ENCODE results near the gene PAQR7.
"Not testable (repeated sequence)": the region's sequence is repeated elsewhere in the genome, so short reads cannot be mapped to it uniquely, and the experiment has no call there.

The PAQR7 gene

GRCh38 chr1:25844536-25845337 is 30.8 kb downstream of the PAQR7 start:
- DNase-seq = no peak

- no peak for DNase-seq
Measured at GRCh38 chr1:25843483-25843882, 32.0 kb downstream of the PAQR7 start.

- not testable (repeated sequence) for DNase-seq
Measured at GRCh38 chr1:25839808-25840207, 35.7 kb downstream of the PAQR7 start.

GRCh38 chr1:25837262-25837875 is 38.1 kb downstream of the PAQR7 start:
- DNase-seq = peak in 1 of 2 experiments; percentile 37

GRCh38 chr1:25836695-25837094 is 38.8 kb downstream of the PAQR7 start:
- no peak for DNase-seq

GRCh38 chr1:25834894-25835293 is 40.6 kb downstream of the PAQR7 start:
- DNase-seq = no peak

GRCh38 chr1:25833158-25833557 is 42.4 kb downstream of the PAQR7 start:
- no peak for DNase-seq

GRCh38 chr1:25832336-25833037 is 43.0 kb downstream of the PAQR7 start:
- DNase-seq = no peak

GRCh38 chr1:25831569-25832196 is 43.8 kb downstream of the PAQR7 start:
- no peak for DNase-seq

GRCh38 chr1:25829046-25829445 is 46.5 kb downstream of the PAQR7 start:
- DNase-seq = no peak

GRCh38 chr1:25828491-25828890 is 47.0 kb downstream of the PAQR7 start:
- DNase-seq = no peak

GRCh38 chr1:25826571-25826970 is 48.9 kb downstream of the PAQR7 start:
- no peak for DNase-seq

- DNase-seq = no peak
Measured at GRCh38 chr1:25825605-25826004, 49.9 kb downstream of the PAQR7 start.

GRCh38 chr1:25821630-25822091 is 53.8 kb downstream of the PAQR7 start:
- DNase-seq = no peak

- no peak for DNase-seq
Measured at GRCh38 chr1:25821112-25821476, 54.4 kb downstream of the PAQR7 start.

- DNase-seq = peak; percentile 42 to 75
Measured at GRCh38 chr1:25820247-25821111, 55.0 kb downstream of the PAQR7 start.

GRCh38 chr1:25819491-25820246 is 55.8 kb downstream of the PAQR7 start, which contains the start of gene MTFR1L:
MTFR1L (plus strand) TSS chr1:25819954; CDS start chr1:25823105, 3,151 bp downstream.
- DNase-seq = peak; percentile 50 to 86

GRCh38 chr1:25818569-25818968 is 56.9 kb downstream of the PAQR7 start:
- DNase-seq = no peak

GRCh38 chr1:25817840-25818501 is 57.5 kb downstream of the PAQR7 start:
- DNase-seq = peak in 1 of 2 experiments; percentile 42

- no peak for DNase-seq
Measured at GRCh38 chr1:25816112-25816718, 59.3 kb downstream of the PAQR7 start.
